ENCODE measurements around the gene CHI3L1.

The CHI3L1 gene

GRCh38 chr1:203168256-203168786, 18.2 kb downstream of the CHI3L1 start:
- no peak for TF ChIP-seq EZH2 (IDR thresholded peaks at IDR 0.05; ENCODE audit: borderline replicate concordance, low read depth, low read length, severe bottlenecking)
- no peaks in the 10 kb centered on the region for H3K36me3 ChIP-seq (ENCODE audit: insufficient read depth, low read length)
- H3K27me3 ChIP-seq (ENCODE audit: insufficient read depth, low read length, poor library complexity), result peaks cover 15% of the 10 kb centered on the region
- no peak for ATAC-seq (ENCODE audit: insufficient read depth, low read depth)
- H3K9me3 ChIP-seq (ENCODE audit: insufficient read depth, low read length, severe bottlenecking), result no peaks in the 10 kb centered on the region
- DNase-seq, result no peak
- H3K4me1 ChIP-seq (ENCODE audit: insufficient read depth, low read length), result no peaks in the 10 kb centered on the region
- peaks cover 6% of the 10 kb centered on the region for H4K20me1 ChIP-seq (ENCODE audit: insufficient read depth, low read length)
- no peak overlapping the region for H3K27ac ChIP-seq (ENCODE audit: low read length)
- no peak overlapping the region for H3K9ac ChIP-seq (ENCODE audit: low read depth, low read length)
- H3K4me2 ChIP-seq (ENCODE audit: insufficient read depth, low read length), result no peak overlapping the region
- H2AFZ ChIP-seq (ENCODE audit: low read depth, low read length), result no peak overlapping the region
- no peak overlapping the region for H3K4me3 ChIP-seq (ENCODE audit: low read depth in 1 of 2, low read length in 2 of 2)
- H3K79me2 ChIP-seq (ENCODE audit: insufficient read depth, low read length), result no peaks in the 10 kb centered on the region

- Histone ChIP-seq H3K4me1 (ENCODE audit: insufficient read depth, low read length) (no peaks in the 10 kb centered on the region), H3K4me3 (ENCODE audit: low read depth in 1 of 2, low read length in 2 of 2) (no peak overlapping the region), H3K4me2 (ENCODE audit: insufficient read depth, low read length) (no peak overlapping the region), H3K27ac (ENCODE audit: low read length) (no peak overlapping the region), H3K9ac (ENCODE audit: low read depth, low read length) (no peak overlapping the region), H2AFZ (ENCODE audit: low read depth, low read length) (no peak overlapping the region), H3K79me2 (ENCODE audit: insufficient read depth, low read length) (no peaks in the 10 kb centered on the region), H3K27me3 (ENCODE audit: insufficient read depth, low read length, poor library complexity) (peaks cover 15% of the 10 kb centered on the region), H3K36me3 (ENCODE audit: insufficient read depth, low read length) (no peaks in the 10 kb centered on the region), H3K9me3 (ENCODE audit: insufficient read depth, low read length, severe bottlenecking) (no peaks in the 10 kb centered on the region), H4K20me1 (ENCODE audit: insufficient read depth, low read length) (peaks cover 3% of the 10 kb centered on the region)
- TF ChIP-seq CTCF (IDR thresholded peaks at IDR 0.05; ENCODE audit: borderline replicate concordance, extremely low read depth, low read length, poor library complexity, severe bottlenecking) (no peak), EZH2 (IDR thresholded peaks at IDR 0.05; ENCODE audit: borderline replicate concordance, low read depth, low read length, severe bottlenecking) (no peak)
- ATAC-seq (ENCODE audit: insufficient read depth, low read depth) (no peak), DNase-seq (no peak)
These were observed 18.6 kb downstream of the CHI3L1 start for GRCh38 chr1:203167913-203168200.

- no peak overlapping the region for H3K9ac ChIP-seq (ENCODE audit: low read depth, low read length)
- no peak overlapping the region for H2AFZ ChIP-seq (ENCODE audit: low read depth, low read length)
- no peaks in the 10 kb centered on the region for H3K79me2 ChIP-seq (ENCODE audit: insufficient read depth, low read length)
- H3K9me3 ChIP-seq (ENCODE audit: insufficient read depth, low read length, severe bottlenecking), result no peaks in the 10 kb centered on the region
- DNase-seq (peak; percentile 30), ATAC-seq (ENCODE audit: insufficient read depth, low read depth) (peak; percentile 54; the same call in 2 of the 3 replicates)
- peaks cover 18% of the 10 kb centered on the region for H3K27me3 ChIP-seq (ENCODE audit: insufficient read depth, low read length, poor library complexity)
- H3K36me3 ChIP-seq (ENCODE audit: insufficient read depth, low read length), result no peaks in the 10 kb centered on the region
- H3K4me1 ChIP-seq (ENCODE audit: insufficient read depth, low read length), result no peaks in the 10 kb centered on the region
- H3K27ac ChIP-seq (ENCODE audit: low read length), result no peak overlapping the region
- H4K20me1 ChIP-seq (ENCODE audit: insufficient read depth, low read length), result no peaks in the 10 kb centered on the region; the same call in none of the 2 replicates
- no peak overlapping the region for H3K4me2 ChIP-seq (ENCODE audit: insufficient read depth, low read length)
- no peak overlapping the region for H3K4me3 ChIP-seq (ENCODE audit: low read depth in 1 of 2, low read length in 2 of 2)
- TF ChIP-seq CTCF (IDR thresholded peaks at IDR 0.05; ENCODE audit: borderline replicate concordance, extremely low read depth, low read length, poor library complexity, severe bottlenecking), result no peak
- no peak for TF ChIP-seq EZH2 (IDR thresholded peaks at IDR 0.05; ENCODE audit: borderline replicate concordance, low read depth, low read length, severe bottlenecking)
These were observed 19.2 kb downstream of the CHI3L1 start for GRCh38 chr1:203167026-203167912.

GRCh38 chr1:203166192-203166940, 20.1 kb downstream of the CHI3L1 start:
- ATAC-seq (ENCODE audit: insufficient read depth, low read depth), result no peak
- no peak for TF ChIP-seq CTCF (IDR thresholded peaks at IDR 0.05; ENCODE audit: borderline replicate concordance, extremely low read depth, low read length, poor library complexity, severe bottlenecking)
- no peak for TF ChIP-seq EZH2 (IDR thresholded peaks at IDR 0.05; ENCODE audit: borderline replicate concordance, low read depth, low read length, severe bottlenecking)

More at GRCh38 chr1:203166192-203166940, 20.1 kb downstream of the CHI3L1 start:
- no peaks in the 10 kb centered on the region for H3K36me3 ChIP-seq (ENCODE audit: insufficient read depth, low read length)
- no peaks in the 10 kb centered on the region for H3K4me1 ChIP-seq (ENCODE audit: insufficient read depth, low read length)
- no peak overlapping the region for H3K9ac ChIP-seq (ENCODE audit: low read depth, low read length)
- no peak overlapping the region for H2AFZ ChIP-seq (ENCODE audit: low read depth, low read length)
- H3K4me2 ChIP-seq (ENCODE audit: insufficient read depth, low read length), result no peak overlapping the region
- H3K27me3 ChIP-seq (ENCODE audit: insufficient read depth, low read length, poor library complexity), result peaks cover 18% of the 10 kb centered on the region
- H3K27ac ChIP-seq (ENCODE audit: low read length), result no peak overlapping the region
- H3K4me3 ChIP-seq (ENCODE audit: low read depth in 1 of 2, low read length in 2 of 2), result no peak overlapping the region
- no peaks in the 10 kb centered on the region for H3K9me3 ChIP-seq (ENCODE audit: insufficient read depth, low read length, severe bottlenecking)
- DNase-seq, result no peak
- H3K79me2 ChIP-seq (ENCODE audit: insufficient read depth, low read length), result no peaks in the 10 kb centered on the region
- no peaks in the 10 kb centered on the region; the same call in none of the 2 replicates for H4K20me1 ChIP-seq (ENCODE audit: insufficient read depth, low read length)

Measured in DND-41 (cell line).